ENCODE results near the gene SAP25.
"Not testable (repeated sequence)": the region's sequence is repeated elsewhere in the genome, so short reads cannot be mapped to it uniquely, and the experiment has no call there.

Gene SAP25

GRCh38 chr7:100567031-100567730 is 6.5 kb downstream of the SAP25 start:
- TF ChIP-seq CTCF (IDR thresholded peaks at IDR 0.05; ENCODE audit: low read depth, low read length, missing control alignments) = no peak
- Histone ChIP-seq H3K36me3 (replicated peaks) (no peaks in the 10 kb centered on the region), H3K27me3 (replicated peaks) (no peaks in the 10 kb centered on the region), H3K27ac (no peak overlapping the region), H3K4me3 (ENCODE audit: low read depth, low read length) (no peak overlapping the region)
- in situ Hi-C loops (cut with HindIII; ENCODE audit: low pct_ligation_motif_present, low sequenced_read_pairs) = no loop called here
- no peak for DNase-seq

DNA sequence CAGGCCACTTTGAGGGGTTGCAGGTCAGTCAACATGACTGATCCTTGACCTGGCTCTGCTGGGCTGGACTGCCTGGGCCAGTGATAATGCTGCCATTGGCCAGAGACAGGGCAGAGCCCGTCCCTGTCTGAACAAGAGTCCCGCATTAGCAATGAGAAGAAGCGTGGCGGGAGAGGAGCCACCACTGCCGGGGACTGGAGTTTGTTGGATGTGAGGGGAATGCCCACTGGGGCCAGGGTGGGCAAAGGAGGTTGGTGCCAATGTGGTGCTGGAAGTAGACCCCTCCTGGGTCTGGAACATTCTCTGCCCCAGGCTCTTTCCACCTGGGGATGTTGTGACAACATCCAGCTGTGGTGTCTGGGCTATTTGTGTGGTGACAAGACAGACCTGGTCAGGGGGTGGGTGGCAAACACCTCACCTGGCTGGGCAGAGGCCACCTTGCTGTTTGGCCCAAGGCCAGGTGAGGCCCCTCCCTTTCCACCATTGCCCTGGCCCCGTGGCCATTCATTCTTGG is 7.6 kb downstream of the SAP25 start:
- in situ Hi-C loops (cut with HindIII; ENCODE audit: low pct_ligation_motif_present, low sequenced_read_pairs) = no loop called here
- H3K36me3 ChIP-seq (replicated peaks) = no peaks in the 10 kb centered on the region
- no peak overlapping the region for H3K27ac ChIP-seq
- TF ChIP-seq CTCF (IDR thresholded peaks at IDR 0.05; ENCODE audit: low read depth, low read length, missing control alignments) = no peak
- no peaks in the 10 kb centered on the region for H3K27me3 ChIP-seq (replicated peaks)
- H3K4me3 ChIP-seq (ENCODE audit: low read depth, low read length) = no peak overlapping the region
- no peak for DNase-seq

DNA sequence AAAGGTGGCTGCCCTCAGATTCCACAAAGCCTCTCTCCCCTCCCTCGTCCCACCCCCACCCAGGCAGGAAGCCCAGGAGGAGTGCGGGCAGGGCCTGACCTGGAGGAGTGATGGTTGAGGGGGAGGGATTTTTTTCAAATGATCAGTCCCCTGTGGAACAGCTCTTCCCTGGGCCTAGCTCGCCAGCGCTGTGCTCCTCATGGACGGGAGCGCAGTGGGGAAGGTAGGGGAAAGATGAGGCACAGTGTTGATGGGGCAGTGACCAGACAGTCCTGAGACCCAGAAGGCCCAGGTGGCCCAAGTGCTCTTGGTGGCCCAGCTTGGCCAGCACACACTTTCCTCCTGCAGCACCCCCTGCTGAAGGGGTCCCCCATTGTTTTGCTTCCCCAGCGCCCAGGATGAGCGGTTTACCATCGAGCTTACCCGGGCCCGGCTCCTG is 8.5 kb downstream of the SAP25 start:
- H3K4me3 ChIP-seq (ENCODE audit: low read depth, low read length) = no peak overlapping the region
- in situ Hi-C loops (cut with HindIII; ENCODE audit: low pct_ligation_motif_present, low sequenced_read_pairs) = no loop called here
- no peak overlapping the region for H3K27ac ChIP-seq
- no peak for TF ChIP-seq CTCF (IDR thresholded peaks at IDR 0.05; ENCODE audit: low read depth, low read length, missing control alignments)
- no peak for DNase-seq
- H3K27me3 ChIP-seq (replicated peaks) = no peaks in the 10 kb centered on the region
- no peaks in the 10 kb centered on the region for H3K36me3 ChIP-seq (replicated peaks)

DNA sequence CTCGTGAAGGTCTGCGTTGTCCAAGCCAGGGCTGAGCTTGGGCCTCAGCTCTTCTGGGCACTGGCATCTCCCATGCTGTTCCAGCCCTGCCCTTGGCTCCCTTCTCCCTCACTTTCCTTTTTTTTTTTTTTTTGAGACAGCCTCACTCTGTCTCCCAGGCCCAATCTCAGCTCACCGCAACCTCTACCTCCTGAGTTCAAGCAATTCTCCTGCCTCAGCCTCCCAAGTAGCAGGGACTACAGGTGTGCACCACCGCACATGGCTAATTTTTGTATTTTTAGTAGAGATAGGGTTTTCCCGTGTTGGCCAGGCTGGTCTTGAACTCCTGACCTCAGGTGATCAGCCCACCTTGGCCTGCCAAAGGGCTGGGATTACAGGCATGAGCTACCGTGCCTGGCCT is 9.3 kb downstream of the SAP25 start:
- H3K27me3 ChIP-seq (replicated peaks); H3K4me3 ChIP-seq (ENCODE audit: low read depth, low read length); H3K27ac ChIP-seq; in situ Hi-C loops (cut with HindIII; ENCODE audit: low pct_ligation_motif_present, low sequenced_read_pairs); DNase-seq; H3K36me3 ChIP-seq (replicated peaks): not testable (repeated sequence)

DNA sequence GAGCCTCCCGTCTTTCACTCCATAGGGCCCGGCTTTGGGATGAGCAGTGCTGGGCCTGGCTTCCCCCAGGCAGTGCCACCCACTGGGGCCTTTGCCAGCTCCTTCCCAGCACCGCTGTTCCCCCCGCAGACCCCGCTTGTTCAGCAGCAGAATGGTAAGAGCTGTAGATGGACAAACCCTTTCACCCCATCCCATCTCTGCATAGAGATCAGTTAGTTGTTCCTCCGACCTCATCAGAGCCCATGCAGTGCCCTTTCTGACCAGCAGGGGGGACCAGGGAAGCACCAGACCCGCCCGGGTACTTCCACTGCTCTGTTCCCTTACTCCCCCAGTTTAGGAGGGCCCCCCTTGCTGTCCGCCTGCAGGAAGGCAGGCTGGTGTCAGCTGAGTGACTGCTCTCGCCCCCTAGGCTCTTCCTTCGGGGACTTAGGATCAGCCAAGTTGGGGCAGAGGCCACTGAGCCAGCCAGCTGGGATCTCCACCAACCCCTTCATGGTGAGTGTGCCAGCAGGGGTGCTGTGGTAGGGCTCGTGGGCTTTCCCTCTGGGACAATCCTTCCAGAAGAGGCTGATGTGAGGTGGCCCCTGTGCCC is 9.8 kb downstream of the SAP25 start:
- H3K36me3 ChIP-seq (replicated peaks) = no peaks in the 10 kb centered on the region
- no peak overlapping the region for H3K27ac ChIP-seq
- in situ Hi-C loops (cut with HindIII; ENCODE audit: low pct_ligation_motif_present, low sequenced_read_pairs) = no loop called here
- peak; percentile 96 for TF ChIP-seq CTCF (IDR thresholded peaks at IDR 0.05; ENCODE audit: low read depth, low read length, missing control alignments)
- DNase-seq = peak; percentile 67
- H3K27me3 ChIP-seq (replicated peaks) = no peaks in the 10 kb centered on the region
- no peak overlapping the region for H3K4me3 ChIP-seq (ENCODE audit: low read depth, low read length)

GRCh38 chr7:100563100-100563564 is 10.6 kb downstream of the SAP25 start:
- no peaks in the 10 kb centered on the region for H3K36me3 ChIP-seq (replicated peaks)
- no peak for DNase-seq
- no peak overlapping the region for H3K4me3 ChIP-seq (ENCODE audit: low read depth, low read length)
- H3K27me3 ChIP-seq (replicated peaks) = no peaks in the 10 kb centered on the region
- TF ChIP-seq CTCF (IDR thresholded peaks at IDR 0.05; ENCODE audit: low read depth, low read length, missing control alignments) = no peak
- H3K27ac ChIP-seq = no peak overlapping the region
- in situ Hi-C loops (cut with HindIII; ENCODE audit: low pct_ligation_motif_present, low sequenced_read_pairs) = no loop called here

All from brain microvascular endothelial cell (primary cell).